Stomach (tissue), 9 donors: ENCODE measurements around the gene MAP3K10. TPM values are rescaled to one million over a fixed set of nuclear protein-coding genes. Genes with fewer than 3 reads are reported as not detected.

Experiments used
- DNase-seq, 2 donors: peaks; one replicate each; pipeline versions ENCODE4 v3.0.0 to v3.0.0-alpha.2; 2013 to 2019
- H3K27ac ChIP-seq, 5 donors: fragments of 200-600 bp in 4 of 5; sonication (generic) in 4 of 5; one replicate each; pipeline ENCODE4 v1.5.1; 2013 to 2019; ENCODE audit warnings: mild to moderate bottlenecking in 1 of 5, moderate library complexity in 1 of 5
- H3K27me3 ChIP-seq, 3 donors: fragments of 200-600 bp; sonication (generic); one replicate each; pipeline ENCODE4 v1.5.1; 2017 to 2019; ENCODE audit warnings: mixed run types in 1 of 3
- H3K36me3 ChIP-seq, 4 donors: fragments of 200-600 bp; sonication (generic); 1 replicate in 3 of 4; 2 replicates in 1 of 4; pipeline ENCODE4 v1.5.1; 2016 to 2019
- H3K4me1 ChIP-seq, 4 donors: fragments of 200-600 bp; sonication (generic); one replicate each; pipeline ENCODE4 v1.5.1; 2016 to 2019
- H3K4me3 ChIP-seq, 4 donors: fragments of 200-600 bp; sonication (generic) in 3 of 4; one replicate each; pipeline ENCODE4 v1.5.1; 2016 to 2019; ENCODE audit warnings: mild to moderate bottlenecking in 1 of 4
- H3K9me3 ChIP-seq, 4 donors: fragments of 200-600 bp; sonication (generic); one replicate each; pipeline ENCODE4 v1.5.1; 2016 to 2019
- EP300 ChIP-seq: sonication (generic); formaldehyde crosslinking; IDR thresholded peaks from one replicate; pipeline ENCODE4 v1.6.1; 2017; ENCODE audit warnings: antibody characterized with exemption
- POLR2A ChIP-seq, 4 donors: fragments of 450-650 bp; IDR thresholded peaks; one replicate each; pipeline ENCODE4 v1.6.1; 2016; ENCODE audit warnings: antibody characterized with exemption in 4 of 4, control low read depth in 2 of 4, mild to moderate bottlenecking in 1 of 4, moderate library complexity in 1 of 4
- POLR2AphosphoS5 ChIP-seq, 3 donors: sonication (generic); formaldehyde crosslinking; IDR thresholded peaks; one replicate each; pipeline ENCODE4 v1.6.1; 2016; ENCODE audit warnings: antibody characterized with exemption in 3 of 3
- WGBS, 5 donors: extraction: QIAGEN DNeasy Blood & Tissue Kit in 3 of 5; methylation state at CpG; one replicate each; pipeline versions ENCODE4 v1.1.5 to v1.1.7; 2013 to 2018; 5-methylcytosine and 5-hydroxymethylcytosine counted together
- intact Hi-C: fragments of 100-400 bp; cut with DNase I; formaldehyde crosslinking; loops from one replicate; pipeline ENCODE4 v1.15.1; 2023; ENCODE audit warnings: low total_unique reads
- polyA plus RNA-seq, 3 donors: library from polyadenylated mRNA; stranded (reverse); fragments of 200-250 nt; gene quantifications; one replicate each; pipeline ENCODE4 v1.2.3, GENCODE V29; 2013
- total RNA-seq, 5 donors: library from RNA; depleted of rRNA; stranded (reverse); fragments of >200 nt; gene quantifications; one replicate each; pipeline versions ENCODE4 v1.1.0 to v1.2.3, GENCODE V29; 2014 to 2016
- TF ChIP-seq, protein P1 (sequence below), 7 experiments: fragments of 450-650 bp in 4 of 7; fragments of 200-600 bp in 3 of 7; sonication (generic) in 3 of 7; IDR thresholded peaks; one replicate each; pipeline ENCODE4 v1.5.1; 2016 to 2019; ENCODE audit warnings: antibody characterized with exemption in 7 of 7, control low read depth in 2 of 7, mild to moderate bottlenecking in 1 of 7
- donor health status: healthy with polysubstance abuse.
- donor health status: Bipolar disorder and iron deficiency.
- donor health status: healthy.

Gene MAP3K10
- total and polyA plus RNA-seq, 8 donors: 5.2 to 34.5 (median 12.7) TPM

DNA sequence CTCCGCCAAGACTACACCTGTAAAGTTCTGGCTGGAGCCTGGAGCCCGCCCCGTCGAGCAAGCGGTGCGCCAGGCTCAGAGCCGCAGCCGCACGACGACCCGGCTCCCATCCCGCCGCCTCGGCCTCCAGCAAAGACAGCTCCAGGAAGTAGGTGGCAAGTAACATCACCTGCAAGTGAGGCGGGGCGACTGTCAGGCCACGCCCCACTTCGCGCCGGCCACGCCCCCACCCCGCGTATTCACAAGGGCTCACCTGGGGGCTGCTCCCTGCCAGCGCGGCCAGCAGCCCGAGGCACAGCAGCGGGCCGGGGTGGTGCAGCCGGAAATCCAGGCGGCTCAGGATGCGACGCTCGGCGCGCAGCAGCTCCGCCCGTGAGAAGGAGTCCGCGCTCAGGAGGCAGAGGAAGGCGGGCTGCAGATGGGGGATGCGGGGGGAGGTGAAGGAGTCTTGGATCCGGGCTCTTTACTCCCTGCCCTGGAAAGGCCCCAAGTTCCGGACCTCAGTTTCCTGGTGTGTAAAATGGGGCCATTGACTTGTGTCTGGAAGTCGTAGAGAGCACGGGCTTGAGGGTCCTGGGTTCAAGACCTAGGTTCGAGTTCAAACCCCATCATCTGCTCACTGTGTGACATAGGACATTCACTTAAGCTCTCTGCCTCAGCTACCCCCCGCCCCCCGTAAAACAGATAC, 32.1 kb downstream of the MAP3K10 start:
- peak; percentile 30 to 66 for DNase-seq
- 21 to 50% (median 21%) methylated on average over 5 to 48 of the region's 48 CpGs for WGBS, 5 donors
- intact Hi-C loops: loop anchor here (5.0 kb wide), 1 partner anchor 86 kb away; no protein-coding TSS in a partner anchor
- Histone ChIP-seq H3K27ac (no peak overlapping the region), H3K27me3 (peaks cover 6 to 95% (median 54%) of the 10 kb centered on the region in 3 donors), H3K36me3 (no peaks in the 10 kb centered on the region), H3K4me3 (no peak overlapping the region), H3K9me3 (no peaks in the 10 kb centered on the region), H3K4me1 (peaks cover 13 to 35% (median 24%) of the 10 kb centered on the region in 4 donors)
- TF ChIP-seq POLR2A (IDR thresholded peaks at IDR 0.05): no peak
- TF ChIP-seq, protein P1, sequence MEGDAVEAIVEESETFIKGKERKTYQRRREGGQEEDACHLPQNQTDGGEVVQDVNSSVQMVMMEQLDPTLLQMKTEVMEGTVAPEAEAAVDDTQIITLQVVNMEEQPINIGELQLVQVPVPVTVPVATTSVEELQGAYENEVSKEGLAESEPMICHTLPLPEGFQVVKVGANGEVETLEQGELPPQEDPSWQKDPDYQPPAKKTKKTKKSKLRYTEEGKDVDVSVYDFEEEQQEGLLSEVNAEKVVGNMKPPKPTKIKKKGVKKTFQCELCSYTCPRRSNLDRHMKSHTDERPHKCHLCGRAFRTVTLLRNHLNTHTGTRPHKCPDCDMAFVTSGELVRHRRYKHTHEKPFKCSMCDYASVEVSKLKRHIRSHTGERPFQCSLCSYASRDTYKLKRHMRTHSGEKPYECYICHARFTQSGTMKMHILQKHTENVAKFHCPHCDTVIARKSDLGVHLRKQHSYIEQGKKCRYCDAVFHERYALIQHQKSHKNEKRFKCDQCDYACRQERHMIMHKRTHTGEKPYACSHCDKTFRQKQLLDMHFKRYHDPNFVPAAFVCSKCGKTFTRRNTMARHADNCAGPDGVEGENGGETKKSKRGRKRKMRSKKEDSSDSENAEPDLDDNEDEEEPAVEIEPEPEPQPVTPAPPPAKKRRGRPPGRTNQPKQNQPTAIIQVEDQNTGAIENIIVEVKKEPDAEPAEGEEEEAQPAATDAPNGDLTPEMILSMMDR (IDR thresholded peaks at IDR 0.05): no peak
- no peak for TF ChIP-seq POLR2AphosphoS5 (IDR thresholded peaks at IDR 0.05)
- no peak for TF ChIP-seq EP300

DNA sequence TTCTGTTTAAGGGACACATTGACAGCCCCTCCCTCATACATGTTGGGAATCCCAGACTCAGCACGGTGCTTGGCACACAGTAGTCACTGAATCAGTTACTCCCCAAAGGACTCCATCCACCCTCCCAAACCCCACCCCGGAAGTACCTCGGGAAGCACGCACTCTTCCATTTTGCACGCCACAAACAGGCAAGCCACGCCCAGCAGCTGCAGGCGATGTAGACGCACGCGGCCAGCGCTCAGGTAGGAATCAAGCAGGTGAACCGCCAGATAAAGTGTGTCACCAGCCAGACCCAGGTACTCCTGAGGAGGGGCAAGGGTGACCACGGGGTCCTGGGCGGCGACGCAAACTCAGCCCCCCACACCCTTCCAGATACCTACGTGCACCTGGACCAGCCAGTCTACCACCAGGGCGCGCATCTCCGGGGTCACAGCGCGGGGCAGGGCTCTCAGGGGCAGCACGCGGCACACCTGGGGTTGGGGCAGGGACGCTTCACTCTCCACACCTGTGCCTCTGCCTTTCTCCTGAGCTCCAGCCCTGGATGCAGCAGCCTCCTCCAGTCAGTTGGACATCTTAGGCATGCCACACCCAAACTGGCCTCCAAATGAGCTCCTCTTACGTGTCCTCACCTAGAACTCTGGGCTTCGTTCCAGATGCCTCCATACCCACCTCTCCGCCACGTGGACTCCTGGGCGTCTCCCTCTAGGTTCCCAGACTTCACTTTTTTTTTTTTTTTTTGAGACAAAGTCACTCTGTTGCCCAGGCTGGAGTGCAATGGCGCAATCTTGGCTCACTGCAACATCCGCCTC, 33.3 kb downstream of the MAP3K10 start:
- Histone ChIP-seq H3K4me3 (no peak overlapping the region), H3K4me1 (peaks cover 13 to 30% (median 20%) of the 10 kb centered on the region in 4 donors), H3K36me3 (no peaks in the 10 kb centered on the region), H3K9me3 (no peaks in the 10 kb centered on the region), H3K27ac (no peak overlapping the region), H3K27me3 (peaks cover 0 to 82% (median 43%) of the 10 kb centered on the region in 3 donors)
- no peak for DNase-seq
- TF ChIP-seq EP300 (no peak), POLR2A (IDR thresholded peaks at IDR 0.05) (no peak), POLR2AphosphoS5 (IDR thresholded peaks at IDR 0.05) (no peak)
- TF ChIP-seq, protein P1 (IDR thresholded peaks at IDR 0.05): no peak
- 66 to 79% (median 72%) methylated on average over 29 to 32 of the region's 32 CpGs for WGBS, 5 donors
- intact Hi-C loops: loop anchor here (5.0 kb wide), 1 partner anchor 87 kb away; no protein-coding TSS in a partner anchor

DNA sequence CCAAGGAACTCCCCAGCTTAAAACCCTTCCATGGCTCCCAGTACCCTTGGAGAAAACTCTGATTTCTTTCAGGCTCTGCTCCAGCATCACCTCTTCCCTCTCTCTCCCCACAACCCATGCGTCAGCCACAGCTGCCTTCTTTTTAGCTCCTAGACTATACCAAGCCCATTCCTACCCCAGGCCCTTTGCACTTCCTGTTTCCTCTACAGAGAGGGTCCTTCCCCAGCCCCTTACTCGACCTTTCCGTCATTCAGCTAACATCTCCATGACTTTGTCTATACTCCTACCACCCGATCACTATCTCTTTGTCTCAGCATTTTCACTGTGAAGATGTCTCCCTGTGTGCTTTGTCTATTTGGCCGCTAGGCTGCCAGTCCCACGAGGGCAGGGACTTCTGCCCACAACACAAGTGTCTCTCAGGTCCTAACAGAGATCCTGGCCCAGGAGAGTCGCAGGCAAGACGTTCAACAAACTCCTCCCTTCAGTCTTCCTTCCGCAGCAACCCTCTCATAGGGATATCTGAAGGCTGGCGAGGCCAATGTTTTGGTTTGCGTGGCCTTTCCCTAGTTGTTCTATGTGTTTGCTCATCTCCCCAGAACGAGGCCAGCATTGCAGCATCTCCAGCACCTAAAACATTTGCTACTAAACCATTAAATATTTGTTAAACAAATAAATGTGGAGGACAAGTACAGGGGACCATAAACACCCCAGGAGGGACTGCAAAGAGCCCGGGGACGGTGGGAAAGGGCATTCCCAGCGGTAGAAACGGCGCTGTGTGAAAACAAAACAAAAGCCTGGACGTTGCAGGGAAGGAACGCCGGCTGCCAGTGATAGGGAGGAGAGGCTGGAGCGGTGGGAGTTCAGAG, 34.4 kb downstream of the MAP3K10 start:
- WGBS, 5 donors: 20 to 28% (median 22%) methylated on average over 21 of the region's 21 CpGs
- intact Hi-C loops: no loop called here
- no peaks in the 10 kb centered on the region for H3K9me3 ChIP-seq
- no peaks in the 10 kb centered on the region for H3K36me3 ChIP-seq
- peak in 1 of 2 donors; percentile 47 for DNase-seq
- TF ChIP-seq POLR2AphosphoS5 (IDR thresholded peaks at IDR 0.05) (no peak), EP300 (no peak), POLR2A (IDR thresholded peaks at IDR 0.05) (no peak)
- TF ChIP-seq, protein P1 (IDR thresholded peaks at IDR 0.05): no peak
- peaks cover 0 to 71% (median 39%) of the 10 kb centered on the region in 3 donors for H3K27me3 ChIP-seq
- peak overlapping the region; percentile 25 to 41 (median 32) for H3K4me3 ChIP-seq
- peaks cover 13 to 27% (median 18%) of the 10 kb centered on the region in 4 donors for H3K4me1 ChIP-seq
- no peak overlapping the region for H3K27ac ChIP-seq

DNA sequence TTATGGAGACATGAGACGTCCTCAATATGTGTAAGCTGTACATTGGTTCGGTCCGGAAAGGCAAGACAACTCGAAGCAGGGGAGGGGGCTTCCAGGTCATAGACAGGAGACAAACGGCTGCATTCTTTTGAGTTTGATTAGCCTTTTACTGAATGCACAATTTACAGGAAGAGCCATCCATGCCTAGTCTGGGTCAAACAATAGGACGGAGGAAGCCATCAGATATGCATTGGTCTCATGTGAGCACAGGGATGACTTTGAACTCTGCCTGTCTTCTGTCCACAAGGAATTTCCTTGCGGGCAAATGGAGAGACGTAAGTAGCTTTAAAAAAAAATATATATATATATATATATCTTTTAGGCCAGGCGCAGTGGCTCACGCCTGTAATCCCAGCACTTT, 37.1 kb downstream of the MAP3K10 start:
- no peak for DNase-seq
- 52 to 69% (median 59%) methylated on average over 10 of the region's 10 CpGs for WGBS, 5 donors
- H3K36me3 ChIP-seq: peaks cover 3 to 11% (median 10%) of the 10 kb centered on the region in 4 donors
- H3K4me3 ChIP-seq: no peak overlapping the region
- no peaks in the 10 kb centered on the region for H3K9me3 ChIP-seq
- H3K27ac ChIP-seq: no peak overlapping the region
- intact Hi-C loops: no loop called here
- peaks cover 0 to 47% (median 35%) of the 10 kb centered on the region in 3 donors for H3K27me3 ChIP-seq
- TF ChIP-seq POLR2AphosphoS5 (IDR thresholded peaks at IDR 0.05): no peak
- no peak for TF ChIP-seq EP300
- TF ChIP-seq, protein P1 (IDR thresholded peaks at IDR 0.05): no peak
- TF ChIP-seq POLR2A (IDR thresholded peaks at IDR 0.05): no peak
- peaks cover 13 to 37% (median 28%) of the 10 kb centered on the region in 4 donors for H3K4me1 ChIP-seq
